ENCODE measurements around the gene PDK4.

DNA sequence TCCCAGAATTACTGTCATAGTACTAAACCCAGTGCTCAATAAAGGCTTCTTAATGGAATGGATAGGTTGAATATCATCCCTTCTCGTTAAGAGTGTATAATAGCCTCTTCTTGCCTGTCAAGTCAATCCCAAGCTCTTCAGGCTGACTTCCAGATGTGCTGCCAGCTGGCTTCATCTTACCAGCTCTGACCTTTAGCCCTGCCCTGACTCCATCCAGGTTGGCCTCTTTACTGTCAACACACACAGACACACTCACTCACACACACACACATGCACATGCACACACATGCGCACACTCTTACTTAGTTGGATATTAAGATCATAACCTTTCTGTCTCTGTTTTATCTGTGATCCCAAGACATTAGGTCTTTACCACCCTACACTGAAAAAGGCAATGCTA is 61.5 kb downstream of the PDK4 start:
- TF ChIP-seq, protein P1, sequence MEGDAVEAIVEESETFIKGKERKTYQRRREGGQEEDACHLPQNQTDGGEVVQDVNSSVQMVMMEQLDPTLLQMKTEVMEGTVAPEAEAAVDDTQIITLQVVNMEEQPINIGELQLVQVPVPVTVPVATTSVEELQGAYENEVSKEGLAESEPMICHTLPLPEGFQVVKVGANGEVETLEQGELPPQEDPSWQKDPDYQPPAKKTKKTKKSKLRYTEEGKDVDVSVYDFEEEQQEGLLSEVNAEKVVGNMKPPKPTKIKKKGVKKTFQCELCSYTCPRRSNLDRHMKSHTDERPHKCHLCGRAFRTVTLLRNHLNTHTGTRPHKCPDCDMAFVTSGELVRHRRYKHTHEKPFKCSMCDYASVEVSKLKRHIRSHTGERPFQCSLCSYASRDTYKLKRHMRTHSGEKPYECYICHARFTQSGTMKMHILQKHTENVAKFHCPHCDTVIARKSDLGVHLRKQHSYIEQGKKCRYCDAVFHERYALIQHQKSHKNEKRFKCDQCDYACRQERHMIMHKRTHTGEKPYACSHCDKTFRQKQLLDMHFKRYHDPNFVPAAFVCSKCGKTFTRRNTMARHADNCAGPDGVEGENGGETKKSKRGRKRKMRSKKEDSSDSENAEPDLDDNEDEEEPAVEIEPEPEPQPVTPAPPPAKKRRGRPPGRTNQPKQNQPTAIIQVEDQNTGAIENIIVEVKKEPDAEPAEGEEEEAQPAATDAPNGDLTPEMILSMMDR (IDR thresholded peaks at IDR 0.05; ENCODE audit: insufficient read depth, low read depth, low read length), result no peak
- no peak for TF ChIP-seq EZH2 (IDR thresholded peaks at IDR 0.05; ENCODE audit: insufficient read depth, low read length)
